OCI-LY3 (cell line): ENCODE data around the gene PPM1N.

Source experiments
- H2AFZ ChIP-seq: fragments of 200-600, 300-600 bp; shearing (Covaris generic); 2 replicates; pipeline ENCODE4 v1.6.0; 2014; ENCODE audit warnings: antibody characterized with exemption, low read depth, low read length
- H3K27ac ChIP-seq: fragments of 200-600, 300-600 bp; sonication (generic); 2 replicates; pipeline ENCODE4 v1.5.1; 2014; ENCODE audit warnings: mild to moderate bottlenecking, low read length, moderate library complexity, mixed read lengths
- H3K27me3 ChIP-seq: fragments of 200-600, 300-600 bp; sonication (generic); 2 replicates; pipeline ENCODE4 v1.6.1; 2014; ENCODE audit warnings: low read depth, low read length, mixed read lengths
- H3K36me3 ChIP-seq: fragments of 200-600, 300-600 bp; sonication (generic); replicated peaks from 2 replicates; pipeline ENCODE3; 2014; ENCODE audit warnings: low read depth, low read length, mixed read lengths
- H3K4me1 ChIP-seq: fragments of 300-600, 200-600 bp; sonication (generic); 2 replicates; pipeline ENCODE4 v1.6.1; 2014; ENCODE audit warnings: low read length, mixed read lengths
- H3K4me2 ChIP-seq: fragments of 200-600, 300-600 bp; sonication (generic); 2 replicates; pipeline ENCODE4 v1.6.1; 2014; ENCODE audit warnings: low read length, mixed read lengths
- H3K4me3 ChIP-seq: fragments of 300-600, 200-600 bp; sonication (generic); 2 replicates; pipeline ENCODE4 v1.5.1; 2014; ENCODE audit warnings: antibody characterized with exemption, mild to moderate bottlenecking, low read length, moderate library complexity
- H3K79me2 ChIP-seq: fragments of 300-600, 200-600 bp; shearing (Covaris generic); 2 replicates; pipeline ENCODE4 v1.6.1; 2014; ENCODE audit warnings: mild to moderate bottlenecking, low read length, mixed read lengths
- H3K9ac ChIP-seq: fragments of 300-600, 200-600 bp; shearing (Covaris generic); 2 replicates; pipeline ENCODE4 v1.6.0; 2014; ENCODE audit warnings: mild to moderate bottlenecking, low read length, moderate library complexity
- H3K9me3 ChIP-seq: fragments of 200-600, 300-600 bp; shearing (Covaris generic); 2 replicates; pipeline ENCODE4 v1.6.1; 2014; ENCODE audit warnings: low read length, mixed read lengths; ENCODE audit not compliant: insufficient read depth
- H4K20me1 ChIP-seq: fragments of 200-600, 300-600 bp; sonication (generic); 2 replicates; pipeline ENCODE4 v1.6.1; 2016; ENCODE audit warnings: low read length, mixed read lengths; ENCODE audit not compliant: insufficient read depth
- CTCF ChIP-seq: fragments of 200-600, 300-600 bp; sonication (generic); IDR thresholded peaks from 2 replicates; pipeline ENCODE4 v1.5.1; 2014; ENCODE audit warnings: antibody characterized with exemption, low read length, low read depth
- EZH2phosphoT487 ChIP-seq: fragments of 200-600 bp; shearing (Covaris generic); IDR thresholded peaks from 2 replicates; pipeline ENCODE4 v1.6.1; 2018; ENCODE audit warnings: antibody characterized with exemption, mixed run types, low read depth

Gene PPM1N

GRCh38 chr19:45499196-45500180, 1.2 kb downstream of the PPM1N start:
- H3K79me2 ChIP-seq = no peaks in the 10 kb centered on the region
- 0 out of 2 replicates have a peak, but pooled peaks cover 14% of the 10 kb centered on the region for H3K27me3 ChIP-seq
- H3K4me2 ChIP-seq = no peak overlapping the region
- no peak for TF ChIP-seq EZH2phosphoT487
- TF ChIP-seq CTCF = no peak
- H3K27ac ChIP-seq = no peak overlapping the region
- peaks cover 31% of the 10 kb centered on the region for H3K4me1 ChIP-seq
- H3K4me3 ChIP-seq = no peak overlapping the region
- no peaks in the 10 kb centered on the region; the same call in 1 of the 2 replicates for H4K20me1 ChIP-seq
- no peak overlapping the region for H2AFZ ChIP-seq
- no peaks in the 10 kb centered on the region for H3K9me3 ChIP-seq
- H3K9ac ChIP-seq = no peak overlapping the region
- H3K36me3 ChIP-seq = no peaks in the 10 kb centered on the region

GRCh38 chr19:45500918-45501729, 2.9 kb downstream of the PPM1N start:
- TF ChIP-seq CTCF = no peak
- no peak for TF ChIP-seq EZH2phosphoT487
- no peaks in the 10 kb centered on the region for H3K9me3 ChIP-seq
- peaks cover 41% of the 10 kb centered on the region for H3K4me1 ChIP-seq
- H3K27ac ChIP-seq = peak overlapping the region; percentile 86
- H3K79me2 ChIP-seq = 0 out of 2 replicates have a peak, but pooled peaks cover 4% of the 10 kb centered on the region
- H3K36me3 ChIP-seq = no peaks in the 10 kb centered on the region
- H4K20me1 ChIP-seq = no peaks in the 10 kb centered on the region; the same call in 1 of the 2 replicates
- no peak overlapping the region for H2AFZ ChIP-seq
- H3K9ac ChIP-seq = no peak overlapping the region
- H3K4me2 ChIP-seq = peak overlapping the region; percentile 81; the same call in 1 of the 2 replicates
- 0 out of 2 replicates have a peak, but pooled peaks cover 4% of the 10 kb centered on the region for H3K27me3 ChIP-seq
- H3K4me3 ChIP-seq = no peak overlapping the region

GRCh38 chr19:45501730-45502014, 3.4 kb downstream of the PPM1N start:
- Histone ChIP-seq H3K4me1 (peaks cover 38% of the 10 kb centered on the region), H3K79me2 (0 out of 2 replicates have a peak, but pooled peaks cover 4% of the 10 kb centered on the region), H4K20me1 (no peaks in the 10 kb centered on the region), H2AFZ (no peak overlapping the region), H3K4me2 (peak overlapping the region; percentile 81), H3K27ac (peak overlapping the region; percentile 86), H3K36me3 (no peaks in the 10 kb centered on the region), H3K9me3 (no peaks in the 10 kb centered on the region), H3K4me3 (peak overlapping the region; percentile 61; the same call in 1 of the 2 replicates), H3K9ac (peak overlapping the region; percentile 18; the same call in 1 of the 2 replicates), H3K27me3 (no peaks in the 10 kb centered on the region)
- TF ChIP-seq CTCF (no peak), EZH2phosphoT487 (no peak)
